Right lung (tissue), 5 donors: Measurements from ENCODE around the gene PLCH1. TPM values are rescaled to one million over a fixed set of nuclear protein-coding genes. Genes with fewer than 3 reads are reported as not detected.

Experiments used
- DNase-seq, 2 donors: peaks; one replicate each; pipeline ENCODE4 v3.0.0-alpha.2; 2013
- polyA plus RNA-seq, 5 donors: library from polyadenylated mRNA; unstranded; fragments of 120-200 nt; gene quantifications; one replicate each; pipeline versions ENCODE4 v1.2.1 to v1.2.3, GENCODE V29; 2013; ENCODE audit warnings: inconsistent platforms in 1 of 5, low replicate concordance in 1 of 5; ENCODE audit not compliant: insufficient read length in 5 of 5, insufficient read depth in 1 of 5

Gene PLCH1
- polyA plus RNA-seq, 5 donors: 17.2 to 29.5 (median 23.2) TPM

DNA sequence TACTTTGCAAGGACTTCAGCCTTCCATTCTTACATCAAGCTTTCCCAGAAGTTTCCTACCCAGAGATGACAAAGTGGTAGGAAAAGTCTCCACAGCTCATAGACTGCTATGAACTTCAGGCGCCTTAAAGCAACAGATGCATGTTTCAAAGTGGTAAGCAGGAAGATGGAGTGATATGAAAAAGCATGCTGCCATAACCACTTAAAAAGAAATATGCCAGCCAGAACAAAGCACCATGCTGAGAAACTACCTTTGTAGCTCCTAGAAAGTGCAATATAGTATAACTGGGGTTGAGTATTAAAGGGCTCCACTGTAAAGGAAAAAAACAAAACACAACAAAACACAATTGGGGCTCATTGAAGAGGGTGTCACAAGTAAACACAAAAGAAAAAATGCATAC lies 259.0 kb downstream of the PLCH1 start:
- no peak for DNase-seq

DNA sequence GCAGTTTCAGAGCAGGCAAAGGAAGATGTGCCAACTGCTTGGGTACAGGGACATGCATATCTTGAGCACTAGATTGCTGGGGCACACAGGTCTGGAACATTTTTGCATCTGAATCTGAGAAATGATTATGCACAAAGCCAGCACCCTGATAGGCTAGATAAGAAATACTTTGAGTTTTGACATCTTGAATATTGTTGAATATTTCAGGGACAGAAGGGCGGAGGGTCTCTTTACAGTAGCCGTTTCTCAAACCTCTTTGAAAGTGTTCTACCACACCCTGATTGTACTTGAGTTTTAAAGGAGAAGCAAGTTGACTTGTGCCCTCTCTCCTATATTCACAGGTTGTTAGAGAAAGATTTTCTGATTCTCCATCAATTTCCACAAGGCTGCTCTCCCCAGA lies 263.3 kb downstream of the PLCH1 start:
- no peak for DNase-seq

DNA sequence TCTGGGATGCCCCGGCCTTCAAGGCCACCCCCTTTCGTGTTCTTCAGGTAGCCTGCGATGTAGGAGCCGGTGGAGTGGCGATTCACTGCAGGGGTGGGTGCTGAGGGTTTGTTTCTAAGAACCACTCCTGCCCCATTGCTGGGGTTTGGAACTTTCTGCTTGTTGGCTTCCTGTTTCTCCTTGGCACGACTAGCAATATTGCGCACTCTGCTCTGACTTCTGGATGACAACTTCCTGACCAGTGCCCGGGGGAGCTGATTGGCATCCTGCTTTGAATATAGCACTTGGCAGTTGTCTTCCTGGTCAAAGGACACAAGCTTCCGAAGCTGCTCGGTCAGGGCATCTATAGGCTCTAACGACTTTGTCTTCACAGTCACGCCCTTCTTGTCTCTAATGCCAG lies 263.8 kb downstream of the PLCH1 start:
- DNase-seq: no peak

DNA sequence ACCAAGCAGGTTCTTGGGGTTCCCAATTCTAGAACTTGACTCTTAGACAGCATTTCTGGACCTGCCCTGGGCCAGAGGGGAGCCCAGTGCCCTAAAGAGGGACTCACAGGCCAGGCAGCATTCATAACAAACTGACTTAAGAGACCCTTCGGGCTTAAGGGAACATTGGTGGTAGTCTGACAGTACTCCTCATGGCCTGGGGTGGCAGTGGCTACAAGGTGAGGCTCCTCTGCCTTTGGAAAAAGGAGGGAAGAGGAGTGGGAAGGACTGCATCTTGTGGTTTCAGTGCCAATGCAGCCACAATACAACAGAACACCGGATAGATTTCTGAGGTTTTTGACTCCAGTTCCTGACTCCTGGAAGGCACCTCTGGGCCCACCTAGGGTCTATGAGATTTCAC lies 279.2 kb downstream of the PLCH1 start:
- no peak for DNase-seq

DNA sequence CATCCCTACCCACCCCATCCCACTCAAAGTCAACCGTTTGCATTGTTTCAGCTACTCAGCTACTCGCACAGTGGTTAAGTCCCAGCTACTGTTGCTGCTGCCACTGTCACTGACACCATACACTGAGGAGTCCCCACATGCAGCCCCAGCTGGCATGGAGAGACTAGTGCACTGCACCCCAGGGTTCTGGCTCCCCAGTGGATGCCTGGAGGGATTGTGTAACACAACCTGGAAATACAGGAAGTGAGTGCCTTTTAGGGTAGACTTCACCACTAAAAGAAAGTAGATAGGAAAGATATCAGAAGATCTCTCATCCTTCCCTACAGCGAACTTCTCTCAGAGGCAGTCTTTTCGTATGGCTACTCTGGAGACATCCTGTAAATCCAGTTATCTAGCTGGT lies 282.2 kb downstream of the PLCH1 start:
- DNase-seq: no peak

DNA sequence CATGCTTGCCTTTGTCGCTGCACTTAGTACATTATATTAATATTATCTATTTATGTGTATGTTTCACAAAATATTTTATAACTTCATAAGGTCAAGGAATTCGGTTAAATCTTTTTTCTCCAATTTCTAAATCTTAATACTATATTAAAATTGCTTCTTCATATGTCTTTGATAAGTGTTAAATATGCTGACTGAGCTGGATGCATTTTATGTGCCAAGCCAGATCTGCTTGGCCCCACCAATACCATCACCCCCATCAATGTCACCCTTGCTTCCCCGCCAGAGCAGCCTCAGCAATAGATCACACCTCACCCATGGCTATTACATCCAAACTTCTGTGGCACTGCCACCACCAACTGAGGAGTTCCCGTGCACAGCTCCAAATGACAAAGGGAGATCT lies 287.3 kb downstream of the PLCH1 start:
- DNase-seq: no peak

DNA sequence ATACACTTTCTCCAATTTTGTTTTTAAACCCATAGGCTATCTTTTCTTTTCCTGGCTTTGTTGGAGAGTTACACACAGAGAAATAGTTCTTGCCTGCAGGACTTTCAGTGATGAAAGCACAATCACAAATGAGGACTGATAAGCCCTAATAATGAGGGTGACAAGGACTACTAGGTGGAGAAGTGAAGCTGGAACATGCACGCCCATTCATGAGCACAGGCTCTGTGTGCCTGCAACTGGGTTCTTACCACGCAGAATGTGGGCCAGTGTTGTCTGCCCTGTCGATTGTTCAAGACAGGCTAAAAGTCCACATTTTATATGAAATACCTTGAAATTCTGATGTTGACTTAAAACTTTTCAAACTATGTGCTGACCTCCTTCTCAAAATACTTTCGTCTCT lies 289.1 kb downstream of the PLCH1 start:
- no peak for DNase-seq

DNA sequence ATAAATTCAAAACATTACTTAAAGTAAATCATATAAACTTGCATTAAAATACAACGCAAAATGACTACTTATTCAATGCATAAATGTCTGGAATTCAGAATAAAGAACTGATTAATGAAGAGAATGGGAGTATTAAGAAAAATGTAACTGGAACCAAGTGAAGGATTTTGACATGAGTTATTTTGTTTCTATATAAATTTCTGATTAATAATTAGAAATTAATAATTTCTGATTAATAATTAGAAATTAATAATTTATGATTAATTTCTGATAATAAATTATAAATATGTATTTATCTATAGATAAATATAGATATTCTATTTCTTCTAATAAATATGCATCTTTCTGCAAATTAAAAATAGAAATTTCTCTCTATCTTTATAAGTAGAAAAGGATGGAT lies 291.4 kb downstream of the PLCH1 start:
- DNase-seq: no peak

DNA sequence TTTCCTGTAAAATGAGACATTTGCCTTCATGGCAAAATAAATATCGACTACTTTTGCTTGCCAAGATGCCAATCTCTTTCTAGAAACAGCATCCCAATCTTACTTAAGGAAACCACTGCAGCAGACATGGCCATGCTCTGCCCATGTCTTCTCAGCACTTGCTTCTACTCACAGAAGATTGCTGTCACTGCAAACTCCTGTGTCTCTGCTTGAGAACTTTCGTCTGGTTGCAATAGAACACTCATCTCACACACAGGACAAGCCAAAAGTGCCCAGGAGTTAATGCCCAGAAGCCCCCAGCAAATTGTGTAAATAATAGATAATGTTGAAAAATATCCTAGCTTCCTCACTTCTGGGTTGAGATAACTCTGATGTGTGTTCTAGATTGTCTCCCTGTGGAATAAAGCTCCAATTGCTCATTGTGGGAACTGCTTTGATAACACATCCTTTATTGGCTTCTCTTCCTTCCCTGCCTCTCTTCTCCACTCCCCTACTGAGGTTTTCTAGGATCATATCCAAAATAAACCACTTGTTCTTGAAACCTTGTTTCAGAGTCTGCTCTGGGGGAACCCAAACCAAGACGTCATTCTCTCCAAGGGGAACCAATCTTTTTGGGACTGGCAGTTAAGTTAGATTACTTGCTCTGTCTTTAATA lies 295.1 kb downstream of the PLCH1 start:
- no peak for DNase-seq

DNA sequence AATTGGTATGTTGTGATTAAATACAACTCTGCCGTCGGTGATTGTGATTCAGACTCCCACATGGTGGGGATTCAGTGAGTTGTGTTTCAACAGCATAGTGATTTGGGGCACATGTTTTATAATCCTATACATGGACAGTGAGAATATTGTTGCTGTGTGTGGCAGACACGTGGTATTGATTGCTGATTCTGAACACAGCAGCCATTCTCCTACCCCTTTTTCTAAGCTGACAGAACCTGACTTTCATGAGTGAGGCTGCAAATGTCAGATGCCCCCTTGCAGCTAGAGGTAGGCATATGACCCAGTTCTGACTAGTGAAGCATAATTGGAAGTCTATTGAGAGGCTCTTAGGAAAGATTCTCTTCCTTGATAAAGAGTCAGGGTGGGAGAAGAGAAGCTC lies 296.3 kb downstream of the PLCH1 start:
- DNase-seq: no peak

DNA sequence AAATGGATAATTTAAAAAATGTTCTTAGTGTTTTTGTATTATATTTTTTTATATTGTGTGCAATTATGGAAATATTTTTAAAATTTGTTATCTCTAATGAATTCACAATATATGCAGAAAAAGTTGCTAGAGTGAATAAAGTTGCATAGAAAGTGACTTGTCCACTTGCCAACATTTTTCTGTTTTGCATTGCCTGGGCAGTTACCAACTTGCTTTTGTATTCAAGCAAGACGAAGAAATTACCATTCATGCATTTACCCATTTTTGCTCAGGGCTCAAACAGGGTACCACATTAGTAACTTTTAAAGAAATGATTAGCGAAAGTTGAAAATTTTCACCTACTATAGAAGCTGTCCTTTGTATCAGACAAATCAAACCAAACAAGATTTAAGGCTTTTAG lies 298.5 kb downstream of the PLCH1 start:
- DNase-seq: no peak

DNA sequence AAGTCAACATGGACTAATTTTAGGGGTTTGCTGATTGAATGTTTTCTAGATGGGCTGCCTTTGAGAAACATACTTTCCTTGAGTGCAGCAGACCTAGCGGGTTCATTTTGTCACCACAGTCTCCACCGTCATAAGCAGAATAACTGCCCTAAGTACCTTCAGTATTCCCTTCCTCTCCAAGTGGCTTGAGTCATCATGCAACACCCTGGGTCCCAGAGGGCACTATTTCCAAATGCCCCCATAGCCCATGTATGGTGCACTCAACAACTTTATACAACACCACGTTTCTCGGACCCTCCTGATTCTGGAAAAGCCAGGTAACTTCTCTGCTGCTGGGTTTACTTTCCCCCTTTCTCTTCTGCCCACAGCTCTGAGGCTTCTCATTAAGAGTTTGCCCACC lies 300.1 kb downstream of the PLCH1 start:
- DNase-seq: no peak

DNA sequence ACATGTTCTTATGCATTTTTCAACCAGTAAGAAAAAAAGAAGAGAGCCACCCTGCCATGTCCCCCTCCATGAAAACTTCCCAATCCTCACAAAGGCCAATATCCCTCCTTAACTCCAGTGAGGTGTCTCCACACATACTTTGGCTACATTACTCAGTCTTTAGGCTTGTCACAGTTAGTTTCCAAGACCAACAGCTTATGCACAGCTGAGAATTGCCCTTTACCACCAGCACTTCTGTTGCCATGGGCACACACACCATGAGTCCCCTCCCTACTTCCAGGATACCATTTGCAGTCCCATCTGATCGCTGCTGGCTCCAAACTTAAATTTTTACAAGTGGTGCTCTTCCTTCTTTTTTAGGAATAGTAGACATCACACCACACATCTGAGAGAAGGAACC lies 301.1 kb downstream of the PLCH1 start:
- no peak for DNase-seq

DNA sequence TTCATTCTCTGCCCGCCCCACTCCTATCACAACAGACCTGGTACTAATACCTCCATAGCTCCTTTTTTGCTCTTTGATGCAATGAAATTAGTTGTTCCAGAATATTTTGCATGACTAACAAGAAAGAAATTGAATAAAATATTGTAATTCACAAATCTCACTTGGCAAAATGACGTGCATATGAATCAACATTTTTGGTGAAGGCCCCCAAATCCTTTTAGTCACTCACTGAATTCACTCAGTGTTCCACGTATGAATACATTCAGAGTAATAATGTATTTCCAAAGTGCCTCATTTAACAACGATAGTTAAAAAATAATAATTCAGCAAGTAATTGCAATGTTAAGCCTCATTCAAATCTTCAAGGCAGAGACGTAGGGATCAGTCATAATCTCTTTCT lies 302.8 kb downstream of the PLCH1 start:
- no peak for DNase-seq

DNA sequence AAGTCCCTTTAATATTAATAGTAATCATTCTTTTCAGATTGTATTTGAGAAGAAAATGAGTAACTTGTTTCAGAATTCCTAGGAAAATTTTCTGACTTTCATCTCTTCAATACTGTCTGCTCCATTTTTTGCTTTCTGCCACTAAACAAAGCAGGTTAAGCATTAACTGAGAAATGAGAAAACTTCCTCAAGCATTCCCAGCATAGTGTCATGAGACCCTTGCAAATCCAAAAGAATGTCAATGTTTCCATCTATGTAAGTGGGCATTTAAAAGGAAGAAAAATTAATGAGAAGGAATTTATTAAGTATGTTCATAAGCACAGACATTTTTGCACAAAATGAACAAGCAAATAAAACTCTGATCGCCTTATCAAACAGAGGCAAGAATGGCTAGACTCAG lies 303.4 kb downstream of the PLCH1 start:
- DNase-seq: no peak

DNA sequence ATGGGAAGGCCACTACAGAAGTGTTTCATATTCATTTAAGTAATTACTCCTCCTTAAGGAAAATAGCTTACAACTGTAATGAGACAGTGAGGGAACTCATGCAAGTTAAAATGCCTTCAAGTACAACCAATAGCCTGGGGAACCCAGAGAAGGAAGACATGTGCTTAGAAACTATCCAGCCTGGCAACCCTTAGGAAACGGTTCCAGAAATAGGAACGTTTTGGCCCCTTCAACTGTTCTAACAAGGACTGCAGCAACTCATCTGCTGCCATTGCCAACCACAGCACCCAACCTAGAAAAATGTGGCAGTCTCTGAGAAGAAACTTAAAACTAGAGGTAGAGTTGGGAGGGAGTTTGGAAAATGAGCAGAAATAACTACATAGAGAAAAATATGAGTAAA lies 303.8 kb downstream of the PLCH1 start:
- no peak for DNase-seq

DNA sequence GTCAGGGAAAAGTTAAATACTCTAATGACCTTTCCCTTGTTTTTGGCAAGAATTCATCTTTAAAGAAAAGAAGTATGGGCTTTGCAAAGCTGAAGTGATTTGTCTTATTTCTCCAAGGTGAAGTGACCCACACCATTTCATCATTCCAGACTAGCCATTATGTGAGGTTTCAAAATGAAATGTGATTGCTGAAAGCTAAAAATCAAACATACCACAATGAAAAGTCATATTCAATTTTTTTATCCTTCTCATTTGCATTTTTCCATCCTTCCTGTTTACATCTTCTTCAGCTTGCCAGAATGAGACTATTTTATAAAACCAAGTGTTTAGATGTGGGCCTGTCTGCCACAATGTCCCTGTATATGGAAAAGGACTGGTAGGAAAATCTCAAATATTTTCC lies 309.1 kb downstream of the PLCH1 start:
- no peak for DNase-seq

DNA sequence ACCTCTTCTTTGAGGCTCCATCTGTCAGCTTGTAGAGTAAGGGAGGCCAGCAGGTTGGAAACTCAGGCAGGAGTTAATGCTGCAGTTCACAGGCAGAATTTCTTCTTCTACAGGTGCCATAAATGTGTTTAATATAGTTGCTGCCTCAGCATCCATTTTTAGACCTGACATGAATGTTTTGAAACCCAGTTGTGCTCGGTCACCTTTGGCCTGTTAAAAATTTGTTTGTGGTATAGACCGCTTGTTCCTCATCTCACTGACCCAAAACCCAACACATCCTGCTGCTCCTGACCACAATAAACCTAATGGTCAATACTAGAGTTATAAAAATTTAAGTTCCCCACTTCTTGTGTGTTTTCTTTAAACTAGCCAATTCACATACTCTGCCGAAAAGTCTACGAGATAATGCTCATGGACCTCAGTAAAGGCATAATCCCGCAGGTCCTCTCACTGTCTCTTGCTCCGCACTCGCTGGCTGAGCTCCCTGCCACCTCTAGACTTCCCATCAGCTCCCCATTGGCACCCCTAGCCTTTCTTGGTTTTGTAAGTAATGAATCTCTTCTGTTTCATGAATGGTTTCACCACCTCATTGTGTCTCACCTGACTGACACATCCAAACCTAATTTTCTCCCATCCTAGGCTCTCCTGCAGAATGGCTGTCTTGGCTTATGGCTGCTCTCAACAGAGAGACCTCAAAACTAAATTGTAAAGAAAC lies 312.9 kb downstream of the PLCH1 start:
- DNase-seq: no peak

DNA sequence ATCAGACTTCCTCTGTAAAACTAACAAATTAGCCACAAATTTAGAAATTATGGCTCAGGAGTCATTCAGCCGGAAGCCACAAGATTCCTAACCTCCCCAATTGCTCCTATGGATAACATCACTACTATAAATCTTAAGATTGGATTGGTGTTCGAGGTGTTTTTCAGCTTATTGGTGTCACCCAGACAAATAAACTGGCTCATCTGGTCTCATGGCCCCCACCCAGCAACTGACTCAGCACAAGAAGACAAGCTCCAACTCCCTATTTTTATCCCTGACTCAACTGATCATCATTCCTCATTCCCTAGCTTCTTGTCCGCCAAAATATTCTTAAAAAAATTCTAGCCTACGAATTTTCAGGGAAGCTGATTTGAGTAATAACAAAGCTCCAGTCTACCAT lies 316.3 kb downstream of the PLCH1 start:
- DNase-seq: no peak

DNA sequence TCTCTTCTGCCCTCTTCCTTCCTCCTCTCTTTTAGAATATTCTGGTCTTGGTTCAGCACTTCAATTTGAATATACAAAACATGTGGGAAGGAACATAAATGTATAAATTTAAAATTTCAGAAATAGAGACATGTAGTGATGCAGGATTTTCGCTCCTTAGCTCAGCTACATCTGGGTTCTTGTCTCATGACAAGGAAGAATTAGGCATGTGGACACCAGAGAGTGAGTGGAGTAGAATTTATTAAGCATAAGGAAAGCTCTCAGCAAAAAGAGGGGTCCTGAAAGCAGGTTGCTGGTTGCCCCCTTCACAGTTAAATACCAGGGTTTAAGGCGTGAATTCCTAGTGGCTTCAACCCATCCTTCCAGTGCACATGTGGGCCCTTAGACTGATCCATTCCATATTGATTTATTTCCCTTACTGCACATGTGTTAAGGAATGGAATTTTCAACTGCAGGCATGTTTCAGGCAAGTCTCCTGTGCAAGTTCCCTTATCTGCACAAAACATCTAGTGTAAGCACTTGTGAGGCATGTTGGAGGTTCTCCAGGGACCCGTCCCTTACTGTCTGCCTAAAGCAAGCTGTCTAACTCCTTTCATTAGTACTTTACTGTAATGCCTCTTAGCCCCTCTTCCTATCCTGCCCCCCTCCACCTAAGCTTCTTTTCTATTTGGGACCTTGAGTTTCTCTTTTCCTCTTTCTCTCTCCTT lies 318.2 kb downstream of the PLCH1 start:
- DNase-seq: no peak

DNA sequence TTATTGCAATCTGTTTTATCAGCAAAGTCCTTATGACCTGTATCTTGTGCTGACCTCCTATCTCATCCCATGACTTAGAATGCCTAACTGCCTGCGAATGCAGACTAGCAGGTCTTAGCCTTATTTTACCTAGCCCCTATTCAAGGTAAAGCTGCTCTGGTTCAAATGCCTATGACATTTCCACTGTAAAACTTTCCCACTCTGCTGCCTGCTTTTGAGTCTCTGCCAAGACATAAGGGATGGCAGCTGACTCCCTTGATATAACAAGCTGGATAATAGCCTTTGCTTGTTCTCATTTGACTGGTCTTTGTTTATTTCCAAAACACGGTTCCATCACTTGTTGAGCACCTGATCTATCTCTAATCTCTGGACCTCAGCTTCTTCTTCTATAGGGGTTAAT lies 319.5 kb downstream of the PLCH1 start:
- DNase-seq: no peak

DNA sequence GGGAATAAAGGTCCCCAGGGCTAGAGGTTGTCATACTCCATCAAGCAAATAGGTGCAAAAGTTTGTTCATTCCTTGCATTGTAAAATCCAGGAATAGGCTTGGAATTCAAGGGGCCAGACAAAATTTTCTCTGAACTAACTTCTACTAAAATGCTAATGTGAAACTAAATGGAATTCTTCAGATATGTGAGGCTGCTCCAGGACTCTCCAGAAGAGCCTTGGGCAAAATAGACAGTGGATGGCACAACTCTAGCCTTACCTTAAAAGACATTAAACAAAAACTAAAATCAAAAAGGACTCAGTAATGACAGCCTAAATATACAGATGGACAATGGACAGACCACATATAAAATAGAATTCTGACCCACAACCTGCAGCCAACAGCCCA lies 320.6 kb downstream of the PLCH1 start:
- DNase-seq: no peak

DNA sequence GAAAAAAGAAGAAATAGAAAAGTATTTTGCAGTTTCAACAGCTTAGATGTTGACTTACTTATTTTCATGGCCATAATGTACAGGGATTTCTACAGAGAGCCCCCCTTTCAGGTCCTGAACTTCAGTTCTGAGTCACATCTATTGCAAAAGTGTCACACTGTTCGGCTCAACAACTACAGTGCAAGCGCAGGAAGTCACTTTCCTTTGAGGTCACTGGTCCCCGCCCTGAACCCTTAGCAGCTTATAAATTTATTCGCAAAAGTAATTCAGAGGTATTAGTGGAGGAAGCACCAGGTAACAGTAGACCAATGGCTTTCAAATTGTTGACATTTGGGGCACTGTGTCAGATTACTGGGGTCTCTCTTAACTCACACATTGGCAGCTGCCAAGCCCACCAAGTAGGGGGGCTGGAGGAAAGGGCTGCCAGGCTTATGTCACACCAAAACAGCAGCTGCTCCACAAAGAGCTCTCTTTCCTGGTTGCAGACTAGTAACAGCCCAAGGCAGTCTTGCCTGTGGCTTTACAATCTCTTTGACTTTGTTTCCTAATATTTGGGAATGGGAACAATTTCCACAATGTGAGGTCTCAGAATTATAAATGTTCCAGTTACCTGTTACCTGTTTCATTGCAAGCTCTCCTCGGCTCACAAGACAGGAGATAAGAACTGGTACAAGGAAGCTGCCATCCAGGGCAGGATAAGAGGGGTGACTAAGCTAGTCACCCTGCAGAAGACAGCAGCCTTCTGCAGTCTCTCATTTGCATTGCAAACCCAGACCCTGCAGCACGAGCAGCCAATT lies 321.1 kb downstream of the PLCH1 start:
- no peak for DNase-seq
